HEK293 (cell line): ENCODE data around the gene COA6.

Source experiments
- CTCF ChIA-PET: fragments of 350-600 bp; formaldehyde crosslinking; extraction: SDS; loops from one replicate; lab custom pipeline; 2021; ENCODE audit warnings: antibody characterized with exemption; lab: Yijun Ruan, JAX
- POLR2A ChIA-PET: fragments of 300-600 bp; formaldehyde crosslinking; extraction: SDS; loops from one replicate; lab custom pipeline; 2020; ENCODE audit warnings: antibody characterized with exemption, inconsistent platforms; lab: Yijun Ruan, JAX
- H3K27ac ChIP-seq: fragments of 200-500 bp; sonication (Bioruptor generic); 2 replicates; pipeline ENCODE4 v1.5.1; 2014; ENCODE audit warnings: low read depth, low read length, control low read depth, inconsistent platforms; ENCODE audit errors: extremely low read depth
- H3K36me3 ChIP-seq, 2 experiments: fragments of 200-500 bp in 1 of 2; sonication (Bioruptor generic) in 1 of 2; 1 replicate in 1 of 2; 2 replicates in 1 of 2; pipeline ENCODE4 v1.5.1; 2014 to 2017; ENCODE audit warnings: inconsistent platforms in 2 of 2, low read length in 2 of 2; ENCODE audit not compliant: control insufficient read depth in 2 of 2, insufficient read depth in 1 of 2
- H3K4me1 ChIP-seq: fragments of 200-500 bp; sonication (Bioruptor generic); 2 replicates; pipeline ENCODE4 v1.5.1; 2014; ENCODE audit warnings: mild to moderate bottlenecking, low read length, inconsistent platforms; ENCODE audit not compliant: control insufficient read depth, insufficient read depth
- H3K4me3 ChIP-seq: 2 replicates; pipeline ENCODE4 v1.5.1; 2011; ENCODE audit warnings: low read depth, mild to moderate bottlenecking, control low read depth, low read length, moderate library complexity
- H3K9me3 ChIP-seq: fragments of 200-500 bp; sonication (Bioruptor generic); 2 replicates; pipeline ENCODE4 v1.5.1; 2014; ENCODE audit warnings: low read depth, low read length, inconsistent platforms; ENCODE audit not compliant: control insufficient read depth, insufficient read depth
- ATF2 ChIP-seq: fragments of 450-650 bp; formaldehyde crosslinking; IDR thresholded peaks from 2 replicates; pipeline ENCODE4 v1.5.1; 2016; ENCODE audit warnings: missing biosample characterization, missing genetic modification characterization, low read depth
- CTCF ChIP-seq: fragments of 450-650 bp; formaldehyde crosslinking; IDR thresholded peaks from 2 replicates; pipeline ENCODE4 v1.5.1; 2016; ENCODE audit warnings: missing biosample characterization, missing genetic modification characterization
- GFI1B ChIP-seq: fragments of 450-650 bp; formaldehyde crosslinking; IDR thresholded peaks from 2 replicates; pipeline ENCODE4 v1.5.1; 2016; ENCODE audit warnings: missing biosample characterization, missing genetic modification characterization
- HOXD13 ChIP-seq: sonication (generic); formaldehyde crosslinking; IDR thresholded peaks from 2 replicates; pipeline ENCODE4 v1.8.0; 2022; ENCODE audit warnings: missing genetic modification reagents, borderline replicate concordance
- KLF7 ChIP-seq: fragments of 450-650 bp; formaldehyde crosslinking; IDR thresholded peaks from 2 replicates; pipeline ENCODE4 v1.5.1; 2016; ENCODE audit warnings: missing biosample characterization, missing genetic modification characterization, borderline replicate concordance
- PRDM4 ChIP-seq: fragments of 450-650 bp; formaldehyde crosslinking; IDR thresholded peaks from 2 replicates; pipeline ENCODE4 v1.5.1; 2017; ENCODE audit warnings: missing biosample characterization, missing genetic modification characterization
- PRDM6 ChIP-seq: fragments of 450-650 bp; formaldehyde crosslinking; IDR thresholded peaks from 2 replicates; pipeline ENCODE4 v1.5.1; 2017; ENCODE audit warnings: missing biosample characterization, missing genetic modification characterization
- REPIN1 ChIP-seq: fragments of 450-650 bp; formaldehyde crosslinking; IDR thresholded peaks from 2 replicates; pipeline ENCODE4 v1.5.1; 2017; ENCODE audit warnings: missing biosample characterization, missing genetic modification characterization, low read depth
- ZBTB17 ChIP-seq: fragments of 450-650 bp; formaldehyde crosslinking; IDR thresholded peaks from 2 replicates; pipeline ENCODE4 v1.5.1; 2016; ENCODE audit warnings: missing biosample characterization, missing genetic modification characterization
- ZNF112 ChIP-seq: fragments of 450-650 bp; formaldehyde crosslinking; IDR thresholded peaks from 2 replicates; pipeline ENCODE4 v1.5.0; 2017; ENCODE audit warnings: missing biosample characterization, missing genetic modification characterization
- ZNF354C ChIP-seq: fragments of 450-650 bp; formaldehyde crosslinking; IDR thresholded peaks from 2 replicates; pipeline ENCODE4 v1.5.1; 2016; ENCODE audit warnings: missing biosample characterization, missing genetic modification characterization, low read depth, borderline replicate concordance
- ZNF394 ChIP-seq: fragments of 450-650 bp; formaldehyde crosslinking; IDR thresholded peaks from 2 replicates; pipeline ENCODE4 v1.5.1; 2016; ENCODE audit warnings: missing biosample characterization, missing genetic modification characterization, mild to moderate bottlenecking, moderate library complexity, borderline replicate concordance
- ZNF433 ChIP-seq: fragments of 450-650 bp; formaldehyde crosslinking; IDR thresholded peaks from 2 replicates; pipeline ENCODE4 v1.5.1; 2016; ENCODE audit warnings: missing biosample characterization, missing genetic modification characterization, low read depth
- ZNF501 ChIP-seq: fragments of 450-650 bp; formaldehyde crosslinking; IDR thresholded peaks from 2 replicates; pipeline ENCODE4 v1.5.1; 2016; ENCODE audit warnings: missing biosample characterization, missing genetic modification characterization
- ZNF521 ChIP-seq: fragments of 450-650 bp; formaldehyde crosslinking; IDR thresholded peaks from 2 replicates; pipeline ENCODE4 v1.5.1; 2017; ENCODE audit warnings: missing biosample characterization, mild to moderate bottlenecking, missing genetic modification characterization
- ZNF580 ChIP-seq: fragments of 450-650 bp; formaldehyde crosslinking; IDR thresholded peaks from 2 replicates; pipeline ENCODE4 v1.5.1; 2016; ENCODE audit warnings: missing biosample characterization, missing genetic modification characterization
- ZNF664 ChIP-seq: fragments of 450-650 bp; formaldehyde crosslinking; IDR thresholded peaks from 2 replicates; pipeline ENCODE4 v1.5.1; 2016; ENCODE audit warnings: missing biosample characterization, missing genetic modification characterization
- ZSCAN18 ChIP-seq: fragments of 450-650 bp; formaldehyde crosslinking; IDR thresholded peaks from 2 replicates; pipeline ENCODE4 v1.5.1; 2016; ENCODE audit warnings: missing biosample characterization, missing genetic modification characterization

COA6 gene

GRCh38 chr1:234409328-234409727, 36.1 kb downstream of the COA6 start:
- ChIA-PET POLR2A (no interaction called here), CTCF (interaction anchor here (0.6 to 1.3 kb wide), 7 partner anchors 9 to 662 kb away, joined by 3 to 4 read pairs (median 3); no protein-coding TSS in a partner anchor)
- H3K9me3 ChIP-seq, result no peaks in the 10 kb centered on the region
- peaks cover 16 to 37% of the 10 kb centered on the region in 2 experiments; a peak in 2 of 3 replicates for H3K36me3 ChIP-seq
- TF ChIP-seq ZNF664 (no peak), ZSCAN18 (tag by site-specific recombination) (no peak), CTCF (tag by site-specific recombination) (peak; percentile 21; the same call in 1 of the 2 replicates)
- no peak overlapping the region for H3K4me3 ChIP-seq
- no peaks in the 10 kb centered on the region for H3K4me1 ChIP-seq
- no peak overlapping the region for H3K27ac ChIP-seq

- ChIA-PET POLR2A (interaction anchor here (0.7 kb wide), 1 partner anchor 30 kb away, joined by 3 read pairs; no protein-coding TSS in a partner anchor), CTCF (interaction anchor here (0.9 kb wide), 1 partner anchor 298 kb away, joined by 3 read pairs; no protein-coding TSS in a partner anchor)
Observed at GRCh38 chr1:234412830-234413229, 39.6 kb downstream of the COA6 start.

More at GRCh38 chr1:234412830-234413229, 39.6 kb downstream of the COA6 start:
- no peak overlapping the region for H3K4me3 ChIP-seq
- no peaks in the 10 kb centered on the region for H3K9me3 ChIP-seq
- no peak overlapping the region for H3K27ac ChIP-seq
- TF ChIP-seq ATF2 (tag by site-specific recombination) (no peak), ZNF354C (tag by site-specific recombination) (no peak), ZNF501 (tag by site-specific recombination) (no peak), REPIN1 (tag by site-specific recombination) (no peak), ZNF521 (no peak), ZBTB17 (tag by site-specific recombination) (no peak), GFI1B (tag by site-specific recombination) (no peak), PRDM4 (no peak), PRDM6 (tag by site-specific recombination) (no peak), HOXD13 (CRISPR knock-in tag) (no peak), ZNF580 (no peak), KLF7 (no peak), ZNF433 (tag by site-specific recombination) (no peak), ZNF394 (tag by site-specific recombination) (no peak), ZNF112 (no peak)
- H3K4me1 ChIP-seq, result no peaks in the 10 kb centered on the region
- peaks cover 48% of the 10 kb centered on the region in 2 experiments for H3K36me3 ChIP-seq
